ENCODE data around the gene ADAMTS12. TPM values are rescaled to one million over a fixed set of nuclear protein-coding genes. Genes with fewer than 3 reads are reported as not detected.

The ADAMTS12 gene
- total RNA-seq, 4 donors from 2014 or later, result 0.49 to 3.1 (median 2.5) TPM

DNA sequence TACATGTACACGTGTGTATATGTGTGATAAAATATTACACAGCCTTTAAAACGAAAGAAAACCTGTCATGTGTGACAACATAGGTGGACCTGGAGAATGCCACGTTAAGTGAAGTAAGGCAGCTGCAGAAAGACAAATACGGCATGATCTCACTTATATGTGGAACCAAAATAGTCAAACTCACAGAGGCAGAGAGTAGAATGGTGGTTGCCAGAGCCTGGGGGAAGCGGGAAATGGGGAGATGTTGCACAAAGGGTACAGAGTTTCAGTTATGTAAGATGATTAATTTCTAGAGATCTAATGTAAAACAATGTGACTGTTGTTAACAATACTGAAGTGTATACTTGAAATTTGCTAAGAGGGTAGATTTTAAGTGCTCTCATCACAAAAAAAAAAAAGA lies 34.8 kb downstream of the ADAMTS12 start:
- intact Hi-C loops (cut with DNase I; ENCODE audit: low total_unique reads) (no loop called here), in situ Hi-C loops (cut with MboI; ENCODE audit: low sequenced_read_pairs in 4 of 4) (no loop called here)
- H3K36me3 ChIP-seq, result no peaks in the 10 kb centered on the region
- ATAC-seq (no peak), DNase-seq (no peak)
- no peaks in the 10 kb centered on the region for H3K9me3 ChIP-seq
- no peak overlapping the region for H3K27ac ChIP-seq
- TF ChIP-seq POLR2A (IDR thresholded peaks at IDR 0.05), result no peak
- TF ChIP-seq, protein P1, sequence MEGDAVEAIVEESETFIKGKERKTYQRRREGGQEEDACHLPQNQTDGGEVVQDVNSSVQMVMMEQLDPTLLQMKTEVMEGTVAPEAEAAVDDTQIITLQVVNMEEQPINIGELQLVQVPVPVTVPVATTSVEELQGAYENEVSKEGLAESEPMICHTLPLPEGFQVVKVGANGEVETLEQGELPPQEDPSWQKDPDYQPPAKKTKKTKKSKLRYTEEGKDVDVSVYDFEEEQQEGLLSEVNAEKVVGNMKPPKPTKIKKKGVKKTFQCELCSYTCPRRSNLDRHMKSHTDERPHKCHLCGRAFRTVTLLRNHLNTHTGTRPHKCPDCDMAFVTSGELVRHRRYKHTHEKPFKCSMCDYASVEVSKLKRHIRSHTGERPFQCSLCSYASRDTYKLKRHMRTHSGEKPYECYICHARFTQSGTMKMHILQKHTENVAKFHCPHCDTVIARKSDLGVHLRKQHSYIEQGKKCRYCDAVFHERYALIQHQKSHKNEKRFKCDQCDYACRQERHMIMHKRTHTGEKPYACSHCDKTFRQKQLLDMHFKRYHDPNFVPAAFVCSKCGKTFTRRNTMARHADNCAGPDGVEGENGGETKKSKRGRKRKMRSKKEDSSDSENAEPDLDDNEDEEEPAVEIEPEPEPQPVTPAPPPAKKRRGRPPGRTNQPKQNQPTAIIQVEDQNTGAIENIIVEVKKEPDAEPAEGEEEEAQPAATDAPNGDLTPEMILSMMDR (IDR thresholded peaks at IDR 0.05 in 4 of 5, conservative IDR thresholded peaks at IDR 0.05 in 1 of 5), result no peak
- H3K4me3 ChIP-seq, result no peak overlapping the region
- no peaks in the 10 kb centered on the region for H3K4me1 ChIP-seq
- H3K27me3 ChIP-seq, result no peaks in the 10 kb centered on the region

DNA sequence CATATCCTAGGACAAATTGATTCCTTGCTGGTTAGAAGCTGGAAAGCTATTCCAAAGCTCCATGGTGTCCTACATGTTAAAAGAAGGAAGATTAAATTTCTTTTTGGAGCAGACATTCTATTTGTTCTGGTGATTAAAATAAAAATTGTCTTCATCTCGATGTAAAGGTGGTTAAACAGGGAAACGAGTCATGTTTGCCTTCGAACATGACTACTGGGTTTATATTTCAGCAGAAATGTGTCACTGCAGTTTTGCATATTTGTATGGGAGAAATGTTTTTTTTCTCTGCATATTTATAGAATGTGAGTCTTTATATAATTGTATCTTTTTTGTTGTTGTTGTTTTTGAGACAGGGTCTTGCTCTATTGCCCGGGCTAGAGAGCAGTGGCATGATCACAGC lies 36.4 kb downstream of the ADAMTS12 start:
- no peaks in the 10 kb centered on the region for H3K36me3 ChIP-seq
- ATAC-seq (no peak), DNase-seq (no peak)
- no peak overlapping the region for H3K27ac ChIP-seq
- H3K27me3 ChIP-seq, result no peaks in the 10 kb centered on the region
- no peak overlapping the region for H3K4me3 ChIP-seq
- in situ Hi-C loops (cut with MboI; ENCODE audit: low sequenced_read_pairs in 4 of 4) (no loop called here), intact Hi-C loops (cut with DNase I; ENCODE audit: low total_unique reads) (no loop called here)
- no peaks in the 10 kb centered on the region for H3K4me1 ChIP-seq
- H3K9me3 ChIP-seq, result no peaks in the 10 kb centered on the region
- no peak for TF ChIP-seq POLR2A (IDR thresholded peaks at IDR 0.05)
- TF ChIP-seq, protein P1 (IDR thresholded peaks at IDR 0.05 in 4 of 5, conservative IDR thresholded peaks at IDR 0.05 in 1 of 5), result no peak

DNA sequence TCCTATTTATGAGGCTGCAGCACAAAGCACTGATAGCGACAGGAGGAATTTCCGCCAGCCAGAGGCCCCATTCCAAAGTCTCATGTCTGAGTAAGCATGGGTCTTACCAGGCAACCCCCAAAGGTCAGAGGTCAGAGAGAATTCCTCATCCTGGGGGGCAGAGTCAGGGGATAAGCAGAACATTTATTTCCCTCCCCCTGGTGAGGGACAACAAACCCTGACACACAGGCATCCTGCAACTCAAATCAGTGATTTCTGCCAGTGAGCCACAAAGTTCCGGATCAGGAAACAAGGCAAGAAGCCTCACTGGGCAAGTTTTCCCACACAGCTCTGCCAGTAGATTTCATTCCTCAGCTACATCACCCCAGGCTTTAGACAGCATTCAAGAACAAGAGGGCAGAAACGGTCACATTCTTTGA lies 37.0 kb downstream of the ADAMTS12 start:
- intact Hi-C loops (cut with DNase I; ENCODE audit: low total_unique reads), result no loop called here
- ATAC-seq (no peak), DNase-seq (no peak)
- Histone ChIP-seq H3K4me1 (no peaks in the 10 kb centered on the region), H3K27me3 (no peaks in the 10 kb centered on the region), H3K27ac (no peak overlapping the region), H3K4me3 (no peak overlapping the region), H3K36me3 (no peaks in the 10 kb centered on the region), H3K9me3 (no peaks in the 10 kb centered on the region)
- TF ChIP-seq, protein P1 (IDR thresholded peaks at IDR 0.05 in 4 of 5, conservative IDR thresholded peaks at IDR 0.05 in 1 of 5), result no peak
- TF ChIP-seq POLR2A (IDR thresholded peaks at IDR 0.05), result no peak
- in situ Hi-C loops (cut with MboI; ENCODE audit: low sequenced_read_pairs in 4 of 4), result no loop called here

DNA sequence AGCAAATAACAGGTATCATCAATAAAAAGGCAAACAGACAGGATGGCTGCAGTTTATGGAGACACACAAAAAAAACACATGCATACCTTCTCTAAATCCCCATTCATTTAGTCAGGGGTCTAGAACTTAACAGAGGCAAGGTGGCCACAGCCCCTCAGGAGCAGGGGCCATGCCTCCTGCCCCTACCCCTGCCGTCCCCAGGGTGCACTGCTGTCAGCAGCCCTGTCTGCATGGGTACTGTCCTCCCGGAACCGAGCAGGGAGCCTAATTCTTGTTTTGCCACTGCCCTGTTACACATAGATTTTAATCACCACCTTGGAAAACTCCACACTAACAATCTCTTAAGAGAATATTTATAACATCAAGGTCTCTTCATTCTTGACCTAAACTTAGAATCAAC lies 39.0 kb downstream of the ADAMTS12 start:
- ATAC-seq, result no peak
- Histone ChIP-seq H3K36me3 (no peaks in the 10 kb centered on the region), H3K27ac (no peak overlapping the region), H3K4me1 (no peaks in the 10 kb centered on the region), H3K4me3 (no peak overlapping the region), H3K27me3 (no peaks in the 10 kb centered on the region), H3K9me3 (no peaks in the 10 kb centered on the region)
- in situ Hi-C loops (cut with MboI; ENCODE audit: low sequenced_read_pairs in 4 of 4), result no loop called here
- DNase-seq, result no peak
- TF ChIP-seq, protein P1 (IDR thresholded peaks at IDR 0.05 in 4 of 5, conservative IDR thresholded peaks at IDR 0.05 in 1 of 5), result no peak
- no peak for TF ChIP-seq POLR2A (IDR thresholded peaks at IDR 0.05)
- intact Hi-C loops (cut with DNase I; ENCODE audit: low total_unique reads), result no loop called here

DNA sequence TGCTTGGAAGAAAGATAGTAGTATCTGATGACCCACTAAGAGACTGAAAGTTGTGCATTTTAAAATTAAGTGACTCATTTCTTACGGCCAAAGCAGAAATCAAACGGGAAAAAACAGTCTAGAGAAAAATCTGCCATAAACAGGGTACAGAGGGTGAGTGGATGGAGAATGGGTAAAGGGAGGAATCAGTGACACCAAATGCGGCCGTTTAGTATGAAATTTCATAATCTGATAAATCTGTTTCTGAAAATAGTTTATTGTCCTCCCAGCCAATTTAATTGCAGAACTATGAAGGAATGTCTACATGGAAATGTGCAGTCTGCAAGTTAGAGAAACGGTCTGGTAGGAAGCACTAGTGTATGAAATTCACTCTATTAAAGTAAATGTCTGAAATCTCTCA lies 39.5 kb downstream of the ADAMTS12 start:
- no peaks in the 10 kb centered on the region for H3K4me1 ChIP-seq
- no peaks in the 10 kb centered on the region for H3K27me3 ChIP-seq
- no peaks in the 10 kb centered on the region for H3K36me3 ChIP-seq
- DNase-seq, result no peak
- no peak for TF ChIP-seq POLR2A (IDR thresholded peaks at IDR 0.05)
- TF ChIP-seq, protein P1 (IDR thresholded peaks at IDR 0.05 in 4 of 5, conservative IDR thresholded peaks at IDR 0.05 in 1 of 5), result no peak
- no peak overlapping the region for H3K4me3 ChIP-seq
- no peak for ATAC-seq
- intact Hi-C loops (cut with DNase I; ENCODE audit: low total_unique reads), result no loop called here
- no peaks in the 10 kb centered on the region for H3K9me3 ChIP-seq
- in situ Hi-C loops (cut with MboI; ENCODE audit: low sequenced_read_pairs in 4 of 4), result no loop called here
- H3K27ac ChIP-seq, result no peak overlapping the region
